Heart left ventricle (tissue), 16 donors: ENCODE data around the gene ETV6. TPM values are rescaled to one million over a fixed set of nuclear protein-coding genes. Genes with fewer than 3 reads are reported as not detected.

Source experiments
- ATAC-seq, 4 donors: fragments of 200-7000 bp; cut with Tn5 transposase; one replicate each; pipeline ENCODE4 v1.9.1; 2020 to 2022; ENCODE audit warnings: moderate library complexity in 4 of 4, mild to moderate bottlenecking in 3 of 4, moderate number of reproducible peaks in 1 of 4
- DNase-seq, 5 donors: peaks; one replicate each; pipeline ENCODE4 v3.0.0-alpha.2; 2020
- H3K27ac ChIP-seq, 12 donors: fragments of 200-600 bp; sonication (generic) in 4 of 12; one replicate each; pipeline versions ENCODE4 v1.5.0 to v1.8.0; 2016 to 2022; ENCODE audit warnings: mild to moderate bottlenecking in 2 of 12
- H3K27me3 ChIP-seq, 9 donors: fragments of 200-600 bp; sonication (generic) in 2 of 9; one replicate each; pipeline versions ENCODE4 v1.5.1 to v1.8.0; 2016 to 2022; ENCODE audit warnings: mild to moderate bottlenecking in 3 of 9
- H3K36me3 ChIP-seq, 9 donors: fragments of 200-600 bp; sonication (generic) in 2 of 9; one replicate each; pipeline versions ENCODE4 v1.5.0 to v1.8.0; 2018 to 2022; ENCODE audit warnings: mild to moderate bottlenecking in 2 of 9
- H3K4me1 ChIP-seq, 12 donors: fragments of 200-600 bp; sonication (generic) in 4 of 12; one replicate each; pipeline versions ENCODE4 v1.5.0 to v1.8.0; 2016 to 2022; ENCODE audit warnings: mild to moderate bottlenecking in 3 of 12
- H3K4me3 ChIP-seq, 12 donors: fragments of 200-600 bp; sonication (generic) in 4 of 12; one replicate each; pipeline versions ENCODE4 v1.5.0 to v1.8.0; 2017 to 2022; ENCODE audit warnings: mild to moderate bottlenecking in 9 of 12, moderate library complexity in 4 of 12
- H3K9me3 ChIP-seq, 12 donors: fragments of 200-600 bp; sonication (generic) in 4 of 12; one replicate each; pipeline versions ENCODE4 v1.5.0 to v1.8.0; 2016 to 2022; ENCODE audit warnings: mild to moderate bottlenecking in 1 of 12
- CTCF ChIP-seq, 12 donors: fragments of 200-600 bp; sonication (generic) in 4 of 12; IDR thresholded peaks; one replicate each; pipeline versions ENCODE4 v1.5.0 to v1.8.0; 2018 to 2022; ENCODE audit warnings: antibody characterized with exemption in 12 of 12, mild to moderate bottlenecking in 5 of 12
- POLR2A ChIP-seq, 2 donors: fragments of 450-650 bp; IDR thresholded peaks; one replicate each; pipeline ENCODE4 v1.6.1; 2017; ENCODE audit warnings: antibody characterized with exemption in 2 of 2, mild to moderate bottlenecking in 2 of 2, moderate library complexity in 2 of 2
- WGBS, 4 donors: extraction: QIAGEN DNeasy Blood & Tissue Kit in 2 of 4; methylation state at CpG; one replicate each; pipeline versions ENCODE4 v1.1.5 to v1.1.7; 2013 to 2018; 5-methylcytosine and 5-hydroxymethylcytosine counted together
- intact Hi-C, 10 donors: fragments of 100-400 bp; cut with DNase I; formaldehyde crosslinking; loops; one replicate each; pipeline versions ENCODE4 v1.11.1 to v1.14.2; 2022
- polyA plus RNA-seq, 2 donors: library from polyadenylated mRNA; stranded (reverse); fragments of 200-250 nt; gene quantifications; one replicate each; pipeline ENCODE4 v1.2.3, GENCODE V29; 2013
- total RNA-seq, 9 donors: library from RNA; depleted of rRNA in 2 of 9; stranded (reverse); fragments of >200 nt in 2 of 9; fragmentation: NEBNext Ultra II Directional in 3 of 9; extraction: Animal tissue kit (Norgen Biotek cat#: 25700) in 3 of 9; gene quantifications; one replicate each; pipeline versions ENCODE4 v1.1.0 to v1.2.4, GENCODE V29; 2016 to 2023
- donor health status: ischemic (EF 13 %, LVEDD 7.1; RV severe dilation, severe dysfunction).
- donor health status: healthy with polysubstance abuse.
- donor health status: DM: no; HTN: yes; CAD: no.
- donor health status: DM: no; HTN: no; CAD: no.
- donor health status: ischemic (EF 25% LVEDD 6.9; RV normal size, moderate dysfunction).
- donor health status: ischemic (EF 25% LVEDD 5.7; RV mildly dilated, moderate dysfunction).
- donor health status: healthy.
- donor health status: DM: yes; HTN: yes; CAD: no.
- donor health status: ischemic (EF 35%, LVEDD 5.7; RV mildly dilated, moderate dysfunction).
- donor health status: nonischemic (EF 11% LVEDD 7.7; RV severe dilation, severe dysfunction).
- donor health status: DM: yes; HTN: yes; CAD: no.
- donor health status: PGD.
- donor health status: ischemic (EF 29% LVEDD 5.4; RV normal size, mild dysfunction).
- donor health status: nonischemic (EF 23%, LVEDD 6.1; RV moderate dilation, normal function).

Gene ETV6
- total and polyA plus RNA-seq, 11 donors: 3.9 to 37.3 (median 12.4) TPM

GRCh38 chr12:11674894-11675390 lies 25.5 kb downstream of the ETV6 start:
- Histone ChIP-seq H3K4me3 (no peak overlapping the region), H3K9me3 (no peaks in the 10 kb centered on the region), H3K27ac (peak overlapping the region in 6 of 12 donors; percentile 5 to 70 (median 38)), H3K36me3 (peaks cover 0 to 17% (median 0%) of the 10 kb centered on the region in 9 donors), H3K4me1 (peaks cover 4 to 99% (median 82%) of the 10 kb centered on the region in 12 donors), H3K27me3 (no peaks in the 10 kb centered on the region)
- TF ChIP-seq CTCF (IDR thresholded peaks at IDR 0.05) (no peak), POLR2A (IDR thresholded peaks at IDR 0.05) (no peak)
- intact Hi-C loops: loop anchor here in 1 of 10 donors (5.0 kb wide), 1 partner anchor 42 kb away; no protein-coding TSS in a partner anchor
- DNase-seq (no peak), ATAC-seq (no peak)
- WGBS, 4 donors: 94 to 100% (median 95%) methylated on average over 4 of the region's 4 CpGs

GRCh38 chr12:11676052-11676451 lies 26.6 kb downstream of the ETV6 start:
- peaks cover 0 to 17% (median 0%) of the 10 kb centered on the region in 9 donors for H3K36me3 ChIP-seq
- peak overlapping the region in 5 of 12 donors; percentile 26 to 65 (median 35) for H3K27ac ChIP-seq
- TF ChIP-seq CTCF (IDR thresholded peaks at IDR 0.05) (no peak), POLR2A (IDR thresholded peaks at IDR 0.05) (no peak)
- ATAC-seq: no peak
- DNase-seq: no peak
- no peaks in the 10 kb centered on the region for H3K9me3 ChIP-seq
- H3K27me3 ChIP-seq: no peaks in the 10 kb centered on the region
- H3K4me1 ChIP-seq: peaks cover 4 to 90% (median 74%) of the 10 kb centered on the region in 12 donors
- intact Hi-C loops: loop anchor here in 1 of 10 donors (5.0 kb wide), 1 partner anchor 41 kb away; no protein-coding TSS in a partner anchor
- 42 to 57% (median 48%) methylated on average over 4 of the region's 4 CpGs for WGBS, 4 donors
- H3K4me3 ChIP-seq: no peak overlapping the region

- TF ChIP-seq POLR2A (IDR thresholded peaks at IDR 0.05) (no peak), CTCF (IDR thresholded peaks at IDR 0.05) (no peak)
- intact Hi-C loops: loop anchor here in 1 of 10 donors (5.0 kb wide), 1 partner anchor 40 kb away; no protein-coding TSS in a partner anchor
- Histone ChIP-seq H3K4me3 (no peak overlapping the region), H3K9me3 (no peaks in the 10 kb centered on the region), H3K27ac (peak overlapping the region in 1 of 12 donors; percentile 35), H3K27me3 (no peaks in the 10 kb centered on the region), H3K36me3 (peaks cover 0 to 17% (median 0%) of the 10 kb centered on the region in 9 donors), H3K4me1 (peaks cover 4 to 85% (median 72%) of the 10 kb centered on the region in 12 donors)
- WGBS, 4 donors: 57 to 70% (median 64%) methylated on average over 4 of the region's 4 CpGs
- no peak for DNase-seq
- ATAC-seq: no peak
These were observed 27.6 kb downstream of the ETV6 start for GRCh38 chr12:11677093-11677492.

- peak in 3 of 5 donors; percentile 43 to 79 (median 67) for DNase-seq
- H3K27me3 ChIP-seq: no peaks in the 10 kb centered on the region
- peak overlapping the region in 1 of 12 donors; percentile 35 for H3K27ac ChIP-seq
- TF ChIP-seq POLR2A (IDR thresholded peaks at IDR 0.05) (no peak), CTCF (IDR thresholded peaks at IDR 0.05) (peak in 1 of 12 donors; percentile 11)
- H3K4me3 ChIP-seq: no peak overlapping the region
- no peaks in the 10 kb centered on the region for H3K9me3 ChIP-seq
- peaks cover 4 to 79% (median 66%) of the 10 kb centered on the region in 12 donors for H3K4me1 ChIP-seq
- ATAC-seq: peak; percentile 66 to 75 (median 72)
- peaks cover 0 to 17% (median 0%) of the 10 kb centered on the region in 9 donors for H3K36me3 ChIP-seq
- WGBS, 4 donors: 47 to 85% (median 57%) methylated on average over 7 of the region's 7 CpGs
- intact Hi-C loops: loop anchor here in 1 of 10 donors (5.0 kb wide), 1 partner anchor 40 kb away; no protein-coding TSS in a partner anchor
These were observed 28.3 kb downstream of the ETV6 start for GRCh38 chr12:11677752-11678151.
